Muscle layer of duodenum (tissue), 2 donors: ENCODE measurements around the gene ROM1.

ENCODE experiments used
- H3K27ac ChIP-seq: one replicate; pipeline ENCODE4 v1.7.0; 2013; ENCODE audit warnings: mild to moderate bottlenecking, low read length
- H3K27me3 ChIP-seq: one replicate; pipeline ENCODE4 v1.7.0; 2013; ENCODE audit warnings: low read depth, mild to moderate bottlenecking, control low read depth, low read length
- H3K36me3 ChIP-seq, 2 donors: one replicate each; pipeline ENCODE4 v1.7.0; 2013; ENCODE audit warnings: low read length in 2 of 2, control low read depth in 1 of 2, mild to moderate bottlenecking in 1 of 2; ENCODE audit not compliant: insufficient read depth in 2 of 2, control insufficient read depth in 1 of 2
- H3K4me1 ChIP-seq, 2 donors: one replicate each; pipeline ENCODE4 v1.7.0; 2013; ENCODE audit warnings: low read length in 2 of 2, mild to moderate bottlenecking in 2 of 2, control low read depth in 1 of 2, moderate library complexity in 1 of 2; ENCODE audit not compliant: insufficient read depth in 2 of 2, control insufficient read depth in 1 of 2
- H3K4me3 ChIP-seq, 2 donors: one replicate each; pipeline ENCODE4 v1.7.0; 2013; ENCODE audit warnings: low read length in 2 of 2, low read depth in 1 of 2, mild to moderate bottlenecking in 1 of 2
- H3K9me3 ChIP-seq, 2 donors: one replicate each; pipeline ENCODE4 v1.7.0; 2013; ENCODE audit warnings: low read length in 2 of 2, control low read depth in 1 of 2, mild to moderate bottlenecking in 1 of 2; ENCODE audit not compliant: control insufficient read depth in 1 of 2
- donor health status: healthy.

ROM1 gene

DNA sequence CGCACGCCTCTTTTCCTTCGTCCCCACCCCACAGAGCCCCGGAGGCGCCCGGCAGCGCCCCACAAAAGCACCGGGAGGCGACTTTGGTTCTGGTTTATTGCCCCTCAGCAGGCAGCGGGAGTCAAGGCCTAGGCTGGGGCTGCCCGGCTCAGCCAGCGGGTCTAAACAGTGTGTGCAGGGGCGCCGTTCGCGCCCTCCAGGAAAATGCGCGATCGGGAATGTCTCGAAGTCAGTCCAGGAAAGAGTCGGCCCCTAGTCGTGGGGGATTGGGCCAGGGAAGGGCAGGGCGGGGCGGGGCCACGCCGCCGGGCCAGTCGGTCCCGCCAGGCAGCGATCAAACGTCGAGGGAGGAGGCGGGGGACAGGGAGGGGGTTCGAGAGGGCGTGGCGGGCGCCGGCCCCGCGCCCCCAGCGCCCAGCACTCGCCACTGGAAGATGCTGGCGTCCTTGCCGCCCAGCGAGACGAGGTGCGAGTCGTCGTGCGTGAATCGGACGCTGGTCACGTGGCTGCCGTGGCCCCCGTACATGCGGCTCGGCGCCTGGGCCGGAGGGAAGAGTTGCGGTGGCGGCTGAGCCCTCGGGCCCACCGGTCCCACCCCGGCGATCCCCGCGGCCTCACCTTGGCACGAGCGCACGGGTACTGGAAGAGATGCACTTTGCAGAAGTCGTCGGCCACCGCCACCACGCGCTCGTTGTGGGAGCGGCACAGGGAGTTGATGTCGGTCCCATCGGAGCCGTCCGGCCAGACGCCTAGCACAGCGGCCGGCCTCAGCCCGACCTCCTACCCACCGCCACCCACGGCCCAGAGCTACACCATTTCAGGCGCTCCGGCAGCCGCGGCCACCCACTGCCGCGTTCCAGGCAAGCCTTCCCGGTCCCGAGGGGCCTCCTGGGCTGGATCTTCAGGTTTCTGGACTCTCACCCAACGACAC lies 10.7 kb upstream of the ROM1 start:
- Histone ChIP-seq H3K9me3 (no peaks in the 10 kb centered on the region), H3K27ac (peak overlapping the region; percentile 72), H3K36me3 (peaks cover 11 to 35% of the 10 kb centered on the region in 2 donors), H3K27me3 (no peaks in the 10 kb centered on the region), H3K4me3 (peak overlapping the region; percentile 89 to 93), H3K4me1 (peaks cover 23 to 42% of the 10 kb centered on the region in 2 donors)

DNA sequence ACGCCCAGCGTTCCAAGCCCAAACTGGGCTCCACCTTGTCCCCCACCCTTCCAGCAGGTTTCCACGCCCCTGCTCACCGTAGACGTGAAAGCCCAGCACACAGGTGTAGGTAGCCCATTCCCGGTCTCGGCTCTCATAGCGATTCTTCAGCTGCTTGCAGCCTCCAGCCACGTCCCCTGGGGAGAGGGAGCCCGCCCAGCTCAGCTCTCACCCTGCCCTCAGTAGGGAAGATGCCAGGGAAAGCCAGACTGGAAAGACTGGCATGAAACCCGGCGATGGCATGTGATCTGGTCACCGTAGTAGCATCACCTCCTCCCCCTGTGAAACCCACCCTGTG lies 10.0 kb upstream of the ROM1 start:
- Histone ChIP-seq H3K27me3 (no peaks in the 10 kb centered on the region), H3K4me1 (peaks cover 23 to 42% of the 10 kb centered on the region in 2 donors), H3K27ac (no peak overlapping the region), H3K36me3 (peaks cover 11 to 34% of the 10 kb centered on the region in 2 donors), H3K4me3 (peak overlapping the region; percentile 89 to 93), H3K9me3 (no peaks in the 10 kb centered on the region)

DNA sequence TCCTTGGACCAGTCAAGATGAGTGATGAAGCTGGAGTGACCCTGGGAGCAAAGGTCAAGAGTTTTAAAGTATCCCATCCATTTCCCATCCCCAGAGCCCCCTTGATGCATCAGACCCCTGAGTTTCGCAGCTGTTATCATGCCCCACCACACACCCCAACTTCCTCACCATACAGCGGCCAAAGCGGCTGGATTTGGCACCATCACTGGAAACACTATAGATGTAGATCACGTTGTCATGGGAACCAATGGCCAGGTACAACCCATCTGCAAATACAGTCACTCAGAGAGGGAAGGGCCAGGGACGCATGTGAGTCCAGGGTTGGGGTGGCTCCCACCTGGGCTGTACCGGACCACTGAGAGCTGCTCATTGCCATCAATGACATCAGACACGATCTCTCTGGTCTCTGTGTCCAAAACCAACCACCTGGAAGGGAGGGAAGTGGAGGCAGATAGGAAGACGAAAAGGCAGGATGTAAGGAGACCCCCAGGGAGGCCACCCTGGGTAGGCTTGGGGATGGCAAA lies 9.2 kb upstream of the ROM1 start:
- Histone ChIP-seq H3K36me3 (peaks cover 12 to 35% of the 10 kb centered on the region in 2 donors), H3K4me3 (no peak overlapping the region), H3K9me3 (no peaks in the 10 kb centered on the region), H3K4me1 (peaks cover 19 to 35% of the 10 kb centered on the region in 2 donors), H3K27me3 (no peaks in the 10 kb centered on the region), H3K27ac (no peak overlapping the region)

DNA sequence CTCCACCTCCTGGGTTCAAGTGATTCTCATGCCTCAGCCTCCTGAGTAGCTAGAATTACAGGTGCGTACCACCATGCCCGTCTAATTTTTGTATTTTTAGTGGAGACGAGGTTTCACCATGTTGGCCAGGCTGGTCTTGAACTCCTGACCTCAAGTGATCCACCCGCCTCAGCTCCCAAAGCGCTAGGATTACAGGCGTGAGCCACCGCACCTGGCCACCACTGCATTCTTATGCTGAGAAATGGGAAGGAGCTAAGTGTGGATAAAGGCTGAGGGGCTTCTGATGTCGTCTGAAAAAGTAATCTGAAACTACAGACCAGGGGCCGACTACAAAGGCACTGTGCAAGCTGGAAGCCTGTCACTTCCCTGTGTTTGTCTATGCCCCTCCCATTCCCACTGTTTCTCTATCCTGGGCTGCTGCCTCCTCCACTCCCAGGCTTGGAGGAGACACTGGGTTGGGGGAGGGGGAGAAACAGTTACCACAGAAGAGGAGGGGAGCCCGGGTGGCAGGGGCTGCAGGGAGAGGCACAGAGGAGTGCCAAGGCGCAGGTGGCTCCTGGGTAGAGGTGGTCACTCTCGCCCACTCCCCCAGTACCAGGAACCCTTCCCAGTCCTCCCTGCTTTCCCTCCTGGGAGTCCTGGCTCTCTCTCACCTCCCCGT lies 8.5 kb upstream of the ROM1 start:
- Histone ChIP-seq H3K36me3 (peaks cover 12 to 37% of the 10 kb centered on the region in 2 donors), H3K4me1 (peaks cover 12 to 28% of the 10 kb centered on the region in 2 donors), H3K27me3 (no peaks in the 10 kb centered on the region), H3K27ac (no peak overlapping the region), H3K4me3 (no peak overlapping the region), H3K9me3 (no peaks in the 10 kb centered on the region)

DNA sequence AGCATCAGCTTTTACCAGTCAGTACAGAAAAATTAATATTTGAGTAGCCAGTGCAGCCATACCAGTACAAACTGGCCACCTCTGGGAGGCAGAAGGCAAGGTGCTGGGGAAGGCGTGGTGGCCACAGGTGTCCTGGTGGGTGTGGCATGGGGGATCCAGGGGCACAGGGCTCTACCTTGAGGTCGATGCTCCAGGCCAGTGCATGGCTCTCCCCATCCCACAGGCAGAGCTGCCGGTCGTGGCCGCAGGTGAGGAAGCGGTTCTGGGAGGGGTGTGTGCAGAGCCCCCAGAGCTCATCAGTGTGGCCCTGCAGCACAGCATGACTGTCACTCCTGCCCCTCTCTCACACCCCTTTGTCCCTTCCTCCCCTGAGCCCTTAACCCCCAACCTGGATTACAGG lies 7.6 kb upstream of the ROM1 start:
- no peaks in the 10 kb centered on the region for H3K9me3 ChIP-seq
- no peak overlapping the region for H3K4me3 ChIP-seq
- H3K27ac ChIP-seq, result no peak overlapping the region
- peaks cover 15 to 37% of the 10 kb centered on the region in 2 donors for H3K36me3 ChIP-seq
- no peaks in the 10 kb centered on the region for H3K27me3 ChIP-seq
- H3K4me1 ChIP-seq, result peaks cover 3 to 19% of the 10 kb centered on the region in 2 donors

DNA sequence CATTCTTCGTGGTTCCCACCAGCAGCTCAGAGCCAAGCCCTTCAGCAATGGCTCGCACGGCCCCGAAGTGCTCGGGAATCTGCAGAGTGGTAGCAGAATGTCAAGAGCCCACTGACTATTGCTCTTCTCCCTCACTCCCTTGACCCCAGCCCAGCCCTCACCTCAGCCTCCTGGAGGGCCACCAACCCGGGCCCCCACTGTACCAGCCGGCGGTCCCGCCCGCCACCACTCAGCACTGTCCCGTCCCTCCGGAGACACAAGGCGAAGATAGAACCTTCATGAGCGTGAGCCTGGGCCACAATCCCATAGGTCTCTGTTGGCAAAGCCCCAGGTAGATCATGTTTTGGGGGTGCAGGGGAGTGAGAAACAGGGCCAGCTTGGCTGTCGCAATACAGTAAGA lies 7.2 kb upstream of the ROM1 start:
- Histone ChIP-seq H3K36me3 (peaks cover 16 to 36% of the 10 kb centered on the region in 2 donors), H3K27me3 (no peaks in the 10 kb centered on the region), H3K9me3 (no peaks in the 10 kb centered on the region), H3K27ac (no peak overlapping the region), H3K4me1 (peaks cover 0 to 18% of the 10 kb centered on the region in 2 donors), H3K4me3 (no peak overlapping the region)

DNA sequence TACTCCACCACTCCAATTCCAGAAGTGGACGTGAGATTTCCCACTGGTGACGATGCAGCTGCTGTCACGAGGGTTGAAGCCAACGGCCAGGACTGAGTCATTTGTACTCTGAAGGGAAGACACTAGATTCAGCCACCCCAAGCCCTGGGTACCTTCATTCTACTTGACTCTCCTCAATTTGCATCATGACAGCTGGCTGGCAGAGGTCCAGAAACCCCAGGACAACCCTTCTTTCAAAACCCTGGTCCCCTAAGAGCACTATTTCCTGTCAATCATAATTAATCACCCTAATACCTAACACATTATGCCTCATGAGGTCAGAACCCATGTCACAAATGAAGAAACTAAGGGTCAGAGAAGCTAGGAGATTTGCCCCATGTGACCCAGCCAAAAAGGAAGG lies 5.3 kb upstream of the ROM1 start:
- Histone ChIP-seq H3K27me3 (no peaks in the 10 kb centered on the region), H3K36me3 (peaks cover 16 to 29% of the 10 kb centered on the region in 2 donors), H3K9me3 (no peaks in the 10 kb centered on the region), H3K4me3 (no peak overlapping the region), H3K27ac (no peak overlapping the region), H3K4me1 (peaks cover 5 to 18% of the 10 kb centered on the region in 2 donors)

DNA sequence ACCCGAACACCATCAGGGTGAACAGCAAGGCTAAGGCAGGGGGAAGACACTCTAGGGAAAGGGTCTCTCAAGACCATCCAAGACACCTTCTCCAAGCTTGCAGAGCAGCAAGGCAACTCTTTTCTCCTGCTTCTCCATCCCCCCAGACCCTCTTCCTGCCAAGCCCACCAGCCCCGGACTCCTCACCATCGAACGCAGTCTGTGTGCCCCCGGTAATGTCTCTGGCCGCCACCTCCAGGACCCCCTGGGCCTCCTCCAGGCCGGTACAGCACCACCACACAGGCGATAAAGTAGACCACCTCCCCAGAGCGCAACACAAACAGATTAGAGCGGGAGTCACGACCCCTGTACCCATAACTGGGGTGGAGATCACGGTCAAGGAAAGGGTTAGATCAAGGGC lies 4.3 kb upstream of the ROM1 start:
- no peaks in the 10 kb centered on the region for H3K9me3 ChIP-seq
- peaks cover 5 to 18% of the 10 kb centered on the region in 2 donors for H3K4me1 ChIP-seq
- no peak overlapping the region for H3K4me3 ChIP-seq
- H3K36me3 ChIP-seq, result peaks cover 16 to 29% of the 10 kb centered on the region in 2 donors
- no peak overlapping the region for H3K27ac ChIP-seq
- H3K27me3 ChIP-seq, result no peaks in the 10 kb centered on the region

DNA sequence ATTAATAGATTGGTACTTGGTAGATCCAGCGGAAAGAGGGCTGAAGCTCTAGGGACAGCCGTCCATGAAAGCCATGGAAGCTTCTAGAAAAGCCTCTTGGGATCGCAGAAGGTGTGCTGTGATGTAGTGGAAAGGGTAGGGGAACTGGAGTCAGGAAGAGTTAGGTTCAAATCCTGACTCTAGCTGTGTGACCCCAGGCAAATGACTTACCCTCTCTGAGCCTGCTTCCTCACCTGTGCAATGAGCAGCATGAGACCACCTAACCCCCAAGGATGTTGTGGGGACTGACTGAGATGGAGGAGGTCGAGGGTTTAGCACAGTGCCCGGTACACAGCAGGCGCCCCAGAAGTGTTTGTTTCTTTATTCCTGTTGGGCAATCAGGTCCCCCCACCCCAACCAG lies 2.7 kb upstream of the ROM1 start:
- H3K27me3 ChIP-seq, result no peaks in the 10 kb centered on the region
- no peak overlapping the region for H3K27ac ChIP-seq
- peaks cover 23 to 24% of the 10 kb centered on the region in 2 donors for H3K36me3 ChIP-seq
- no peaks in the 10 kb centered on the region for H3K9me3 ChIP-seq
- H3K4me1 ChIP-seq, result peaks cover 5 to 18% of the 10 kb centered on the region in 2 donors
- no peak overlapping the region for H3K4me3 ChIP-seq

DNA sequence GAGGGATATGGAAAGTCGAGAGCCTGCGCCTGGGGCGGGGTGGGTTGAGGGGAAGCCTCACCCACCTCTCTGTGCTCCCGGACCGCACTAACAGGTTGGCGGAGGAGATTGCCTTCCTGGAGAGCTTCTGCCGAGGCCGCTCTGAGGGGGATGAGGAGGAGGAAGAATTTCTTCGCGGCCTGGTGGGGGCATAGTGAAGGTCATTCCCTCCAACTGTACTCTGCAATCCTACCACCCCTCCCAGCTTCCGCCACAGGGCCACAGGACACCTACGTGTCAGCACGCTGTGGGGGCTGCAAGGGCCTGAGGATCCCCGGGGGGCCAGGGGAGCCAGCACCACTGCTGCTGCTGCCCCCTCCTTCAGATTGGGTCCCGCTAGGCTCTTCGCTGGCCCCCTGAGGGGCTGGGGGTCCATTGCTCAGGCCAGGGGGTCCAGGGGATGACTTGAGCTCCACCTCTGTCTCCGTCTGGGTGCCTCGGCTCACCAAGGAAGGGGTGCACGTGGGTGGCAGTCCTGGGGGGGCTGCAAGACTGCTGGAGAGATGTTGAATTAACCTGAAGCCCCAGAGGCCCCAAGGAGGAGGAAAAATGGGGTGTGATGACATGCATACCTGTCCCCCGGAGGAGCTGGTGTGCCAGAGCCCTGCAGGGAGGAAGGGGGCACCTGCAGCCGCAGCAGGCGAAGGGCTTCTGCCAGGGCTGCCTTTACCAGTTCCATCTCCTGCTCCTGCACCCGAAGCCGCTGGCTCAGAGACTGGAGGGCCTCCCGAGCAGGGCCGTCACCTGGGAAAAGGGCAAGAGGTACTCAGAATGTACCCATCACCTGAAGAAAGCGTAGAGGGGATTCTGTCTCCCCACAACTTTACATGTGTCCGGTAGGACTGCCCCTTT lies 2.0 kb upstream of the ROM1 start:
- Histone ChIP-seq H3K27me3 (no peaks in the 10 kb centered on the region), H3K4me3 (peak overlapping the region; percentile 72 to 90), H3K36me3 (peaks cover 16 to 24% of the 10 kb centered on the region in 2 donors), H3K4me1 (peaks cover 5 to 18% of the 10 kb centered on the region in 2 donors), H3K9me3 (no peaks in the 10 kb centered on the region), H3K27ac (peak overlapping the region; percentile 91)
